Measurements from ENCODE around the gene MOB3C.
"Not testable (repeated sequence)": the region's sequence is repeated elsewhere in the genome, so short reads cannot be mapped to it uniquely, and the experiment has no call there.

DNA sequence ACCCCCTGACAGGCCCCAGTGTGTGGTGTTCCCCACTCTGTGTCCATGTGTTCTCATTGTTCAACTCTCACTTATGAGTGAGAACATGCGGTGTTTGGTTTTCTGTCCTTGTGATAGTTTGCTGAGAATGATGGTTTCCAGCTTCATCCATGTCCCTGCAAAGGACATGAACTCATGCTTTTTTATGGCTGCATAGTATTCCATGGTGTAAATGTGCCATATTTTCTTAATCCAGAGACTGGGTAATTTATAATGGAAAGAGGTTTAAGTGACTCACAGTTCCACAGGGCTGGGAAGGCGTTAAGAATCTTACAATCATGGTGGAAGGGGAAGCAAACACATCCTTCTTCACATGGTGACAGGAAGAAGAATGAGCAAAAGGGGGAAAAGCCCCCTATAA, 38.1 kb upstream of the MOB3C start:
- TF ChIP-seq YY1 (IDR thresholded peaks at IDR 0.05; ENCODE audit: insufficient read depth, insufficient read length); ZNF274 (IDR thresholded peaks at IDR 0.05; ENCODE audit: low read depth, low read length); SUZ12 (IDR thresholded peaks at IDR 0.05; ENCODE audit: extremely low read depth, insufficient read depth, insufficient read length): not testable (repeated sequence)
